HEK293T (cell line): ENCODE data around the gene PHLPP1.

Experiments used
- CTCF ChIA-PET: fragments of 350-600 bp; formaldehyde crosslinking; extraction: SDS; loops from one replicate; lab custom pipeline; 2021; ENCODE audit warnings: antibody characterized with exemption, inconsistent platforms; lab: Yijun Ruan, JAX
- POLR2A ChIA-PET: fragments of 350-600 bp; formaldehyde crosslinking; extraction: SDS; loops from one replicate; lab custom pipeline; 2020; ENCODE audit warnings: antibody characterized with exemption, inconsistent platforms; lab: Yijun Ruan, JAX
- DNase-seq: peaks from one replicate; pipeline ENCODE4 v3.0.0; 2012; ENCODE audit warnings: mixed read lengths; ENCODE audit errors: extremely low spot score
- ARNT ChIP-seq: fragments of 450-650 bp; IDR thresholded peaks from 2 replicates; pipeline ENCODE4 v1.6.1; 2017; ENCODE audit warnings: mild to moderate bottlenecking
- BHLHE40 ChIP-seq: fragments of 450-650 bp; IDR thresholded peaks from 2 replicates; pipeline ENCODE4 v1.6.1; 2016; ENCODE audit warnings: mild to moderate bottlenecking, moderate library complexity, borderline replicate concordance
- CTBP1 ChIP-seq: fragments of 450-650 bp; IDR thresholded peaks from 2 replicates; pipeline ENCODE4 v1.6.1; 2016; ENCODE audit warnings: borderline replicate concordance
- ELF4 ChIP-seq: fragments of 450-650 bp; IDR thresholded peaks from 2 replicates; pipeline ENCODE4 v1.6.1; 2017; ENCODE audit warnings: antibody characterized with exemption
- FOXA1 ChIP-seq: fragments of 450-650 bp; IDR thresholded peaks from 2 replicates; pipeline ENCODE4 v1.6.1; 2016; ENCODE audit warnings: mild to moderate bottlenecking
- FOXK2 ChIP-seq: fragments of 450-650 bp; IDR thresholded peaks from 2 replicates; pipeline ENCODE4 v1.6.1; 2016; ENCODE audit warnings: mild to moderate bottlenecking
- FOXM1 ChIP-seq: fragments of 450-650 bp; IDR thresholded peaks from 2 replicates; pipeline ENCODE4 v1.6.1; 2017; ENCODE audit warnings: mild to moderate bottlenecking, borderline replicate concordance
- HDGF ChIP-seq: fragments of 450-650 bp; IDR thresholded peaks from 2 replicates; pipeline ENCODE4 v1.6.1; 2017; ENCODE audit warnings: antibody characterized with exemption, borderline replicate concordance
- L3MBTL2 ChIP-seq: fragments of 450-650 bp; conservative IDR thresholded peaks from 2 replicates; pipeline ENCODE4 v1.6.1; 2016; ENCODE audit warnings: mild to moderate bottlenecking
- LEF1 ChIP-seq: fragments of 450-650 bp; IDR thresholded peaks from 2 replicates; pipeline ENCODE4 v1.6.1; 2017; ENCODE audit warnings: mild to moderate bottlenecking, borderline replicate concordance
- NFRKB ChIP-seq: fragments of 450-650 bp; IDR thresholded peaks from 2 replicates; pipeline ENCODE4 v1.6.1; 2016; ENCODE audit warnings: mild to moderate bottlenecking, moderate library complexity
- SP1 ChIP-seq: fragments of 450-650 bp; IDR thresholded peaks from 2 replicates; pipeline ENCODE4 v1.6.1; 2017
- SUZ12 ChIP-seq: fragments of 450-650 bp; IDR thresholded peaks from 2 replicates; pipeline ENCODE4 v1.6.1; 2016; ENCODE audit warnings: mild to moderate bottlenecking
- TARDBP ChIP-seq: fragments of 450-650 bp; IDR thresholded peaks from 2 replicates; pipeline ENCODE4 v1.6.1; 2016
- ZNF384 ChIP-seq: fragments of 450-650 bp; IDR thresholded peaks from 2 replicates; pipeline ENCODE4 v1.6.1; 2016
- TF ChIP-seq, protein P1 (sequence below): fragments of 450-650 bp; IDR thresholded peaks from 2 replicates; pipeline ENCODE4 v1.6.1; 2016

Gene PHLPP1

DNA sequence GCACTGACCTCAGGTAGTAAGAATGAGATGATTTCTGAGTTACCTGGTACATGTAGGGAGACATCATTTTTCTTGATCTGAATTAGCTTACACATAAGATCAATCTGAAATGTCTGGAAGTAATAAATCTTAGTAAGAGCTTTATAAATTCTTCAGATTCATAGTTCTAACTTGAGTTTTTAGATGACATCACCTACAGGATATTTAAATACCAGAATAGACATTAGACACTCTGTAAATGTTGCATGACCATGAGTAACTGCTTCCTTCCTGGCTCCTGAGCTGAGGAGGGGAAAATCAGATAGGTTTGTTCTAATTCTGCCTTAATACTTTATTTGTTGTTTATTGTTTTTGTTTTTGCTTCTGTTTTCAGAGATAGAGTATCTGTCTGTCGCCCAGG lies 181.8 kb downstream of the PHLPP1 start:
- POLR2A ChIA-PET = no interaction called here

DNA sequence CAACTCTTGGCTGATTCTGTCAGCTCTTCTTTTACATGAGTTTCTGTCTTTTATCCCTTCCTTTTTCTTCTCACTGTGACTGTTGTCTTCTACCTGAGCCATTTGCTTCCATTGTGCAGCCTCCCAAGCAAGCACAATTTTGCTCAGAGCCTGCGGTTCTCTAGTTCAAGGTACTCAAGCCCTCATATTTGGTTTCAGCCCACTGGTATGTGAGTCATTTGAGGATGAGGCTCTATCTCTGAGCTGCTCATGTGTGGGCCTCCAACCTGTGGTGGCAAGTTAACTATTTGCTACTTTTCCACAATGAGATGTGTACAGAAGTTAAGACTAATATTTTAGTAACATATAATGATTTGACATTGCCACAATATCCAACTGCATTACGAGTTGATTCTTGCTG lies 183.0 kb downstream of the PHLPP1 start:
- ChIA-PET CTCF (no interaction called here), POLR2A (no interaction called here)
- DNase-seq = no peak
- TF ChIP-seq ARNT = no peak
- TF ChIP-seq NFRKB = no peak
- TF ChIP-seq SUZ12 = no peak
- TF ChIP-seq BHLHE40 = no peak
- TF ChIP-seq LEF1 = no peak
- no peak for TF ChIP-seq ELF4
- TF ChIP-seq L3MBTL2 = no peak
- TF ChIP-seq FOXM1 = no peak
- TF ChIP-seq, protein P1, sequence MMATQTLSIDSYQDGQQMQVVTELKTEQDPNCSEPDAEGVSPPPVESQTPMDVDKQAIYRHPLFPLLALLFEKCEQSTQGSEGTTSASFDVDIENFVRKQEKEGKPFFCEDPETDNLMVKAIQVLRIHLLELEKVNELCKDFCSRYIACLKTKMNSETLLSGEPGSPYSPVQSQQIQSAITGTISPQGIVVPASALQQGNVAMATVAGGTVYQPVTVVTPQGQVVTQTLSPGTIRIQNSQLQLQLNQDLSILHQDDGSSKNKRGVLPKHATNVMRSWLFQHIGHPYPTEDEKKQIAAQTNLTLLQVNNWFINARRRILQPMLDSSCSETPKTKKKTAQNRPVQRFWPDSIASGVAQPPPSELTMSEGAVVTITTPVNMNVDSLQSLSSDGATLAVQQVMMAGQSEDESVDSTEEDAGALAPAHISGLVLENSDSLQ = no peak
- no peak for TF ChIP-seq FOXA1
- TF ChIP-seq CTBP1 = no peak
- TF ChIP-seq HDGF = no peak

More for the DNA sequence above, 181.8 kb downstream of the PHLPP1 start:
- CTCF ChIA-PET = interaction anchor here (0.6 kb wide), 1 partner anchor 147 kb away, joined by 7 read pairs; no protein-coding TSS in a partner anchor
- TF ChIP-seq ARNT (no peak), FOXK2 (no peak), TARDBP (no peak), L3MBTL2 (no peak), SUZ12 (no peak), CTBP1 (no peak)
- DNase-seq = no peak

DNA sequence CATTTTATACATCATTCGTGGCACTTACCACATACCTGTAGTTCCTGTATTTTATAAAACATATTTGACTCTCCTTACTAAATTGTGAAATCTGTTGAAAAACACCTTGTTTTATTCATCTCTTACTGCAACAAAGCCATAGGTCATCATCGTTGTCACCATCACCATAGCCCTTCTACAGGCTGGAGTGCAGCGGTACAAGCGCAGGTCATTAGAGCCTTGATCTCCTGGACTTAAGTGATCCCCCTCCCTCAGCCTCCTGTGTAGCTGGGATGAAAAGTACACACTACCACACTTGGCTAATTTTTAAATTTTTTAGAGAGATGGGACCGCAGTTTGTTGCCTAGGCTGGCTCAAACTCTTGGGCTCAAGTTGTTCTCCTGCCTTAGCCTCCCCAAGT lies 184.2 kb downstream of the PHLPP1 start:
- ChIA-PET CTCF (no interaction called here), POLR2A (no interaction called here)
- TF ChIP-seq SP1 = no peak
- DNase-seq = no peak

DNA sequence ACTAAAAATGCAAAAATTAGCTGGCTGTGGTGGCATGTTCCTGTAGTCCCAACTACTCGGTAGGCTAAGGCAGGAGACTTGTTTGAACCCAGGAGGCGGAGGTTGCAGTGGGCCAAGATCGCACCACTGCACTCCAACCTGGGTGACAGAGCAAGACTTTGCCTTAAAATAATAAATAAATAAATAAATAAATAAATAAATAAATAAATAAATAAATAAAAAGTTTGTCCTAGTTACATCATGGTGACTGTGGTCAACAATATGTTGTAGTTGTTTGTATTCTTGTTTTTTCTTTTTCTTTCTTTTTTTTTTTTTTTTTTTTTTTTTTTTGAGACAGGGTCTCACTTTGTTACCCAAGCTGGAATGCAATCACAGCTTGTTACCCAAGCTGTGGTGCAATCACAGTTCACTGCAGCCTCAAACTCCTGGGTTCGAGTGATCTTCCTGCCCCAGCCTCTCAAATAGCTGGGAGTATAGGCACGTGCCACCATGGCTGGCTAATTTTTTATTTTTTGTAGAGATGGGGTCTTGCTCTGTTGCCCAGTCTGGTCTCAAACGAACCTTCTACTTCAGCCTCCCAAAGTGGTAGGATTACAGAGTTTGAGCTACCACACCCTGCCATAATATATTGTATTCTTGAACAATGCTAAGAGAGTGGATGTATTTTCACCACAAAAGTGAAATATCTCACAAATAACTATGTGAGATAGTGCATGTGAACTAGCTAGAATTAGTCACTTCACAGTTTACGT lies 185.0 kb downstream of the PHLPP1 start:
- no peak for TF ChIP-seq ZNF384
- no peak for TF ChIP-seq HDGF
- no peak for TF ChIP-seq ARNT
- TF ChIP-seq LEF1 = no peak
- no peak for TF ChIP-seq CTBP1
- TF ChIP-seq FOXM1 = no peak
- TF ChIP-seq SP1 = no peak
- no peak for TF ChIP-seq FOXA1
- no peak for TF ChIP-seq BHLHE40
- no peak for TF ChIP-seq FOXK2
- CTCF ChIA-PET = no interaction called here
- POLR2A ChIA-PET = no interaction called here
- no peak for DNase-seq

DNA sequence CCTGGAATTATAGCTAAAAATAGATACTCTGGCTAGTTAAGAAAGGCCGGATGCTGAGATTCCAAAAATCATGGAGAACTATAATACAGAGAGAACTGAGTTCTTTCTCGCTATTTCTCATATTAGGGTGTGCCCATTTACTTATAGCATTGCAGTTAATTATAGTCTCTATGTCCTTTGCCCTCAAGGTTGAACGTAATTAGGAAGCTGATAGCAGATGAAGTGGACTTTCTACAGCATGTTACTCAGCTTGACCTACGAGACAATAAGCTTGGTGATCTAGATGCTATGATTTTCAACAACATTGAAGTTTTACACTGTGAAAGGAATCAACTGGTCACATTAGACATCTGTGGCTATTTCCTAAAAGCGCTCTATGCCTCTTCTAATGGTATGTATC lies 187.4 kb downstream of the PHLPP1 start:
- POLR2A ChIA-PET = no interaction called here
- TF ChIP-seq BHLHE40 (no peak), FOXA1 (no peak), SP1 (no peak), L3MBTL2 (no peak), TARDBP (no peak), HDGF (no peak), ZNF384 (no peak), NFRKB (no peak), ARNT (no peak), LEF1 (no peak), CTBP1 (no peak)
- TF ChIP-seq, protein P1 = no peak
- CTCF ChIA-PET = no interaction called here
- no peak for DNase-seq

DNA sequence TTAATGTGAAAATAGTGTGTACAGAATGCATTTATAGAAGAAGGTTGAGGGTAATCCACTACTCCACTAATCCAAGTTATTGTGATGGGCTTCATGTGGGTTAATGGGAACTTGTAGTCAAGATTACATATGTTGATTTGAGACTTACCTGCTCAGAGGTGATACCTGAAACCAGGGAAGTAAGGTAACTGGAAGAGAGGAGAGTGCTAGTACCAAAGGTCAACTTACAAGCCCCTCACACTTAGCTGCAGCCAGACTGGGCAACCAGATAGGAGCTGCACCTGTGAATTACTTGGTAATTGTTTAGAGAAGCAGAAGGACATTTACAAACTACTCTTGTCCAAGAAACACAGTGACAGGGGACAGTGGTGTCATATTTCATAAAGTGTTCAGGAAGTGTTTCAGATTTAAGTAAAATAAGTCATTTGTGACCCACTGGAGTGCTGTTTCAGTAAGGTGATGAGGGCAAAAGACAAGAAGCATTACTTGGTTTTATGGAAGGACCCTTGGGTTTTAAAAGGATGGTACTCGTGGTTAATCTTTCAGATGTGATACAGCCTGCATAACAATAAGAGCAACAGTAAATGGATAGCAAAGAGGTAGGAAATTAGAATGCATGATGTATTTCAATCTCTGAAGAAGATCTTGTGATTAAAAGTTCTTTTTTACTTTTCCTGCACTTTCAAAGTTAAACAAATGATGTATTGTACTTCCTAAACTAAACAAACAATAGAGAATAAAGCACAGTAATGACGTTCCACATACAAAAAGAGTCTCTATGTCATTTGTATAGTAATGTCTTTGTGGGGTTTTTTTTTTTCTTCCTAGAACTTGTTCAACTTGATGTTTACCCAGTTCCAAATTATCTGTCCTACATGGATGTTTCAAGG lies 189.3 kb downstream of the PHLPP1 start:
- CTCF ChIA-PET = interaction anchor here (1.0 kb wide), 1 partner anchor 78 kb away, joined by 3 read pairs; no protein-coding TSS in a partner anchor
- POLR2A ChIA-PET = no interaction called here
- TF ChIP-seq SUZ12 = no peak
- no peak for TF ChIP-seq LEF1
- no peak for TF ChIP-seq NFRKB
- no peak for TF ChIP-seq CTBP1
- TF ChIP-seq HDGF = no peak
- TF ChIP-seq, protein P1 = no peak
- no peak for TF ChIP-seq ZNF384
- TF ChIP-seq FOXK2 = no peak
- no peak for TF ChIP-seq SP1
- TF ChIP-seq FOXA1 = no peak
- no peak for TF ChIP-seq FOXM1
- no peak for TF ChIP-seq ELF4
- TF ChIP-seq L3MBTL2 = no peak
- no peak for TF ChIP-seq BHLHE40
- no peak for TF ChIP-seq TARDBP
- TF ChIP-seq ARNT = no peak
- DNase-seq = no peak
